DMS 273 (cell line): Measurements from ENCODE around the gene TLR1.
"Not testable (repeated sequence)": the region's sequence is repeated elsewhere in the genome, so short reads cannot be mapped to it uniquely, and the experiment has no call there.

Experiments used
- DNase-seq: peaks from one replicate; lab custom pipeline; 2025; ENCODE audit not compliant: unreplicated experiment; lab: John Stamatoyannopoulos, UW

TLR1 gene

DNA sequence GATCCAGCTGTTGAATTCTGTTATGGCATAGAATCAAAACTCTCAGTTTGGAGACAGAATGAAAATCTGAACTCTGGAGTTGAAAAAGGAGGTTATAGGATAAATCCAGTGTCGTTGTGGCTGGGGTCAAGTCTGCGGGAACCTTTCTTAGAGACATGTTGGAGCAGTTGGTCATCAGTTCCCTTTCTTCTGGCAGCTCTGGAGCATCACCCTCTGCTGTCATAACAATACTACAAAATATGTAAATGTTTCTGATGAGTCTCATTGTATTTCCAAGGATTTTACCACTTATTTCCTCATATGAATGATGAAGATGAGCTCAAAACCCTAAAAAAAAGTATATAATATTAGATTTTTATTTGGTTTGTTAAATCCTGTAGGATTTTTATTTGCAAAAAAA lies 29.3 kb downstream of the TLR1 start:
- no peak for DNase-seq

DNA sequence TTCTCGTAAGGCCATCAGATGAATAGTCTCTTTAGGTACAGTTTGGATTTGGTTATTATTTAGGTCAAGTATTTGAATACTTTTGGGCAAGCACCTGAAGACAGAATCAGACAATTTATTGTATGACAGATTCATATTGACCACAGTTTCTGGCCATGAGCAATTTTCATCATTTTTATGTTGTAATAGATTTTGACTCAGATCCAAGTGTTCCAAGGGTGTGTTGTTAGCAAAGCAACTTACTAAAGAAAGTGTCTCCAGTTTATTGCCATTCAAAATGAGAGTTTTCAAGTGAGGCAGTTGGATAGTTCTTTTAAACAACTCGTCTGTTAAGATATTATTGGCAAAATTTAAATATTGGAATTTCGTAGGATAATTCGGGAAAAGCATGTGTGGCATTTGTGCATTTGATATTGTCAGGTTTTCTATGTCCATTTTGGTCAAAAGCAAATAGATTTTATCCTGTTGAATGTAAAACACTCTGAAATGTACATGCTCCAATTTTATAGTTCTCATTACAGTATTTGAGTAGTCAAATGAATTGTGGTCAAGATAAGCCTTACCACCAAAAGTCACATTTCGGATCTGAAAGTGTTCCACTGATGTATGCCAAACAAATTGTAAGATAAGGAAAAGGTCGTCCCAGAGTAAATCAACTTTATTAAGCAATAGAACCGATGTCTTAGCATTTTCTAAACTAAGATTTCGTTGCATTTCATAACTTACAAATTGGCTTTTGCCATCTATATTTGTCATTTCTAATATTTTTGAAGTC lies 30.2 kb downstream of the TLR1 start:
- no peak for DNase-seq

DNA sequence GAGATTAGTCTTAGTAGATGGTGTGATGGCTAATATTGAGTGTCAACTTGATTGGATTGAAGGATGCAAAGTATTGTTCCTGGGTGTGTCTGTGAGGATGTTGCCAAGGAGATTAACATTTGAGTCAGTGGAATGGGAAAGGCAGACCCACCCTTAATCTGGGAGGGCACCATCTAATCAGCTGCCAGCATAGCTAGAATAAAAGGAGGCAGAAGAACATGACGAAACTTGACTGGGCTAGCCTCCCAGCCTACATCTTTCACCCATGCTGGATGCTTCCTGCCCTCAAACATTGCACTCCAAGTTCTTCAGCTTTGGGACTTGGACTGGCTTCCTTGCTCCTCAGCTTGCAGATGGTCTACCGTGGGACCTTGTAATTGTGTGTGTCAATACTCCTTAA lies 34.3 kb downstream of the TLR1 start:
- DNase-seq: not testable (repeated sequence)

DNA sequence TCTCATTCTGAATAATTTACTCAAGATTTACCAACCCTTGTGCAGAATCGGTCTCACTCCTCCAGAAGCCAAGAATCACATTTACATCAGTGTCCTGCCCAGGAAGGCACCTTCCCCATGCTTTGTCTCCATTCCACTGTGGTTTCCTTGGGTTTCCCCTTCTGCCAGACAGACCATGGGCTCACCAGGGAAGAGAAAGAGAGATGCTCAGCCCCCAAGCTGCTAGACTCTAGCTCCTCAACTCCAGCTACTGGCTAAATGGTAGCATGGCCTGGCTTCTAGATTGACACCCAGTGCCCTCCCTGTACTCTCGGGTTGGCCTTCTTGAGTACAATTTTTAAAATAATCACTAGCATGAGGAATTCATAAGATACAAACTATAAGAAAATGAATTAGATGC lies 34.7 kb downstream of the TLR1 start:
- no peak for DNase-seq

DNA sequence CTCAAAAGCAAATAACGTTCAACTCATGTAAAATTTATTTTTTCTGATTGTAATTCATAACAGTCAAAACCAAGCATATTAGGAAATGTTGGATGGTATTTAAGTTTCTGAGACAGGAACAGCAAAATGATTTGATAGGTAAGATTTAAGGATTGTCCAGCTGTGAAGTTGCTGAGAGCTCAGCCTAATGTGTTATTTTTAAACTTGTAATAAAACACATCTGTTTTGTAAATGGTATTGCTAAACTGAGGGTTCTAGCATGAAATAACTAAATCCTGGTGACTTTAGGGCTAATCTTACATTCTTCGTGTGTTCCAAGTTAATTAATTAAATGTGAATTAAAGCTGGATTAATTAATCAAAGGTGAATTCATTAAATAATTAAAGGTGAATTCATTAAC lies 35.1 kb downstream of the TLR1 start:
- DNase-seq: no peak

DNA sequence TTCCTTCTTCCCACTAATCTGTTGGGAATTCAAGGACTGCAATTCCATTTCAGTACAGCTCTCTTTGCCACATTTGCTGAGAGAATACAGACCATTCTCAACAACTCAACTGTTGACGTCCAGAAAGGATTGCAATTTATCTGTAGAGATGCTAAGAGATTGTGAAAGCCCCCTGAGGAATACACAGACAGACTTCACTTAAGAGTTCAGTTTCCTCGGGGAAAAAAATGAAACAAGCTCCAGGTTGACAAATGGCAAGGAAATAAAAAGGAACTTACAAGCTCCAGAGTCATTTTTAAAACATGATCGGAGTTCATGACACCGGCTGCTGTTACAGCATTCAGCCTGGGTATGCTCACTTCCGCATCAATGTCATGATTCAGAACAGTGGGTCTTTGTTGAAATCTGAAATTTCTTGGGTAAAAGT lies 35.6 kb downstream of the TLR1 start:
- DNase-seq: no peak

DNA sequence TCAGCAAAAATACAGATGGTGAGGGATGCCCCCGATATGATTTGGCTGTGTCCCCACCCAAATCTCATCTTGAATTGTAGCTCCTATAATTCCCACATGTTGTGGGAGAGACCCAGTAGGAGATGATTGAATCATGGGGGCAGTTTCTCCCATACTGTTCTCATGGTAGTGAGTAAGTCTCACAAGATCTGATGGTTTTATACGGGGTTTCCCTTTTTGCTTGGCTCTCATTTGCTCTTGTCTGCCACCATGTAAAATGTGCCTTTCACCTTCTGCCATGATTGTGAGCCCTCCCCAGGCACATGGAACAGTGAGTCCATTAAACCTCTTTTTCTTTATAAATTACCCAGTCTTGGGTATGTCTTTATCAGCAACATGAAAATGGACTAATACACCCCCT lies 37.7 kb downstream of the TLR1 start:
- not testable (repeated sequence) for DNase-seq

DNA sequence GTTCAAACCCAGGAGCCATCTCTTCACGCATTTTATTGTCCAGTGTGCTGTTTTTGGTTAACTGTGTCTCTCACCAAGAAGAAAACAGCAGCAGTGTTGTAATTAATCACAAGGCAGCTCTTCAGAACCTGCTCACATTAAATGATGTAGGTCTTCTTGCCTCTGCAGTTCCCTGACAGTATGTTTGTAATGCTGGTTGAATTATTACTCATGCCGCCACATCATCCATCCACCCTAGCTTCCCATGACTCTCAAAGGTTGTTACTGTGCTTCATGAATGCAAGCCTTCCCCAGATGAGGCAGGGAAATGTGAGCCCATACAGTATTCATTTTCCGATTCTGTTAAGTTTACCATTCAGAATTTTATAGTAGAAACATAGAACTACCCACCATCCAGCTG lies 39.2 kb downstream of the TLR1 start:
- no peak for DNase-seq

DNA sequence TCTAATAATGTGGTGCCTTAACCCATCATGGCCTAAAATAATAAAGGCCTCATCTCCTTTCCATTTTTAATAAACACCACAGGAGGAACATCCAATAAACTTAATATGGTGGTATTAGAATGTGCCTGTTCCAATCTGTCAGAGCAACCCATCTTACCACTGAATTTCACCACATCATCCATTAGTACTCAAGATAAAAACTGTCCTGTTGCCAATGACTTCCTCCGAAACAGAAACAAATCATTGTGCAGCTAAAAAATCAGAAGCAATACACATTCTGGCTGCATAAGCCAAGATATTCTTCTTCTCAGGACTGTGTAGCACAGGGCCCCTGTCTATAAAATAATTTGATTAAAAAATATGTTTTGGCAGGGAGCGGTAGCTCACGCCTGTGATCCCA lies 40.3 kb downstream of the TLR1 start:
- no peak for DNase-seq

DNA sequence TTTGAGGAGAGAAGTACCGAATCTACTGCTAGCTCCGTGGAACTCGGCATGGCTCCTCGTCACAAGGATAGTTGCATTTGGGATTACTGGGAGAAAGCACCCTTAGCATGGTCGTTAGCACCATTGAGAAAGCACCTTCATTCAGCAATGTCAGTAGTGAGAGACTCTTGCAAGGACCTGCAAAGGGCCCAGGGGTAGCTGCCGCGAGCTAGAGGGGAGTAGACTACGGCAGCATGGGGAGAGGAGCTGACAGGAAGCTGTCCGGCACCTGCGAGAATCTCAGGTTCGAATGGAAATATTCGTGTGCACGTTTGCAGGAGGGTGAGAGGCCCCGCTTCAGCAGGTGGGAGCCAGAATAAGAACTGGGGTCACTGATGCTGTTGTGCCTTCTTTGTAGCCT lies 42.0 kb downstream of the TLR1 start:
- no peak for DNase-seq

DNA sequence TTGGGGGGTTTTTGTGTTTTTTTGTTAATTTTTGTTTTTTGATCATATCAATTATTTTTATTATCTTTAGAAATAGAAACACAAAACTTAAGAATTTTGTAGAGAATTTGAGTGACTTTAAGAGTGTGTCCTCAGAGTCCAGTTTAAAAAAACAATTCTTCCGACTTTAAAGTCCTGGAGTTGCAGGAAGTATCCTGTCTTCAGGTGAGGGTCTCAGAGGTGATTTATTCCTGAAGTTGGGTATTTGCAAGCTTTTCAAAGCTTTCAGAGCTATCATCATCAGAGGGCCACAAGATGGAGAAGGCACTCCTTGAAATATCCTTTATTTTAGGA lies 44.8 kb downstream of the TLR1 start:
- no peak for DNase-seq

DNA sequence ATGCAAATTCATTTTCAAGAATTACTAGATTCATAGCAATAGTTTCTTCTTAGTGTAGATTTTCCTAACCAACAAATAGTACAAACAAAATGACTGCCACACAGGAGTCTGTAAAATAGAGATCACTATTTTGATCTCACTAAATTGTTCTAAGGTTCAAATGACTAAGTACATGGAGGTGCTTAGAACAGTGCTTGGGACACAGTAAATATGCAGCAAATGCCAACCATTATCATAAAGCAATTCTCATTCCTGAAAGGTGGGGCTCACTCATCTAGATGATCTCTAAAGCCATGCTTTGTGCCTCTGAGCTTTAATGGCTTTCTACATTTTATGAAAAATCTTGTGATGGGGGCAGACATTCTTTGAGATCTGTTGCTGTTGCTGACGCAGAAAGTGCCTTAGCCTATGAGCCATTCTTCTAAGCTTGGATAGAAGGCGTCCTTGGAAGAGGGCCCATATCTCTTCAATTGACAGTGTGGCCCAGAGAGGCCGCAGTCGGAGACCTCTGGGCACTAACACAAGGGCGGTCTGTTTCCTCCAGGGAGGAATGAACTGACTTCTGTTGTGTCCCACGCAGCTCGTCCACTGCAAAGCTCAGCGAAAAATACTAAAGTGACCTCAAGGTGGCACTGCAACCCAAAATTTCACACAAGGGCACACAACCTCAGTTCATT lies 45.3 kb downstream of the TLR1 start:
- peak; percentile 32 for DNase-seq

DNA sequence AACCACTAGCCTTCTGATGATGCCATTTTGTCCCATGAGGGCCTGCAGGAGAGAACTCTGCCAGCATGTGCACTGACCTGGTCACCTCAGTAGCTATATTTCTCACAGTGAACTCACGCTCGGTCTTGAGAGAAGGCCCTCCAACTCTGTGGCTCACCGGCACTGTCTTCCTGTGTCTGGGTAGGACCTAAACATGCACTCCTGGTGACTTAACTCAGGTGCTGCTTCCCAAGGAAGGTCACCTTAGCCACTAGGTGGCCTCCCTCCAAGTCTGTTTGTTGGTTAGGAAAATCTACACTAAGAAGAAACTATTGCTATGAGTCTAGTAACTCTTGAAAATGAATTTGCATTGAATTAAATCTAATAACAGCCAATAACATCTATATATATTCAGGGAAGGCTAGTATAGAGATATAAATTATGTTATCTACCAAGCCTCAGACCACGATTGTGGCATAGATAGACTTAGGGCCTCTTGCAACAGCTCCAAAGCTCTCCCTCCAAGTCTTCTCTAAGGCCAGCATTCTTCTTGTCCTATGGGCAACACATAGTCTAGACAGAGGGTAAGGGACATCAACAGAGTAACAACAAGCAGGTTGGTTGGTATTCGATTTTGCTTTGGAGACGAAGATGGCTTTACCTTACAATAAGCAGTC lies 46.5 kb downstream of the TLR1 start:
- peak; percentile 5 for DNase-seq

DNA sequence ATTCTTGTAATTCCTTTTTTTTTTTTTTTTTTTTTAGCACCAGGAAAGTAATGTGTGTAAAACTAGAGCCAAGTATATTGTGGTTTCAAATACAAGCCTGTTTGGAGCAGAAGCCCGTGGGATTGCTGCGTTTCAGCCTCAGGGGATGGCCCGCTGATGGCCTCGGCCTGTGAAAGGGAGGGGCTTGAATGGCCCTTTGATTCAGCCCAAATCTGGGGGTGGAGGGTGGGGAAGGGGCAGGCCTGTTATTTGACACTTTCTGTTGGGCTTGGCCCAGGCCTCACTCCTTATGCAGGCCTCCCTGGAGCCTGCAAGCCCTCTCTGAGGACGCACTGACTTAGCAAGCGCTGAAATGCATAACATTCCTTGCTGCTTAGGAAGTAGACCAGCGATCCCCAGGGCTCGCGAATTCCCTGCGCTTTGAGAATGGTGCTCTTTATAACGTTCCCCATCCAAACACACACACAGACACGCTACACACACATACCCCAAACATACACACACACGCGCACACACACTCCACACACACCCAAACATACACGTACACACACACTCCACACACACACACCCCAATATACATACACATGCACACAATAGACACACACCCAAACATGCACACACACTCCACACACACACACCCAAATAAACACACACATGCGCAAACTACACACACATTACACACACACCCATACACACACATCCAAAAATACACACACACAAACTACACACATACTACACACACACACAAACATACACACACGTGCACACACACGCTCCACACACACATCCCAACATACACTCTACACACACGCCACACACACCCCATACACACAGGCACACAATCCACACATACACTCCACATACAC lies 51.4 kb downstream of the TLR1 start:
- peak; percentile 88 for DNase-seq

DNA sequence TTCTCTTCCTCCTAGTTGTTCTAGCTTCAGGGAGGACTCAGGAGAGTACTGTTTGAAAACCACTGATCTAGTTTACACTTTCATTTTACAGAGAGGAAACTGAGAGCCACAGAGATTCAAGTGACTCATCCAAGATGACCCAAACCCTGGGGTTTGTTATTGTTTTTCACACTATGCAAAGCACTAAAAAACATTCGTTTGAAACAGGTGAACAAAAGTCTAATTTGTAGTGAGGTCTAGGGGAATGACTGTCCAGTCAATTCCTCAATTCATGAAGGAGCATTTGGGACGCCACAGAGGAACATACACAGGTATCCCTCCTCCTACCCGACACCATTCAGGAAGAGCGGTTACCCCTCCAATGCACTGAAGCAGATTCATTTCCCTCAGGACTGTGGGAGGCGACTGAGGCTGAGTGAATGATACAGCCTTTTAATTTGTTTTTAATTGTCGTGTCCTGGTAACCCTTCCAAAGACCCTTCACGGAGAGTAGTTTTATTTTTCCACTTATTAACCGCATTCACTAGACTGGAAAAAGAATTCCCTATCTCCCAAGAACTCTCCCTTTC lies 52.1 kb downstream of the TLR1 start:
- no peak for DNase-seq

DNA sequence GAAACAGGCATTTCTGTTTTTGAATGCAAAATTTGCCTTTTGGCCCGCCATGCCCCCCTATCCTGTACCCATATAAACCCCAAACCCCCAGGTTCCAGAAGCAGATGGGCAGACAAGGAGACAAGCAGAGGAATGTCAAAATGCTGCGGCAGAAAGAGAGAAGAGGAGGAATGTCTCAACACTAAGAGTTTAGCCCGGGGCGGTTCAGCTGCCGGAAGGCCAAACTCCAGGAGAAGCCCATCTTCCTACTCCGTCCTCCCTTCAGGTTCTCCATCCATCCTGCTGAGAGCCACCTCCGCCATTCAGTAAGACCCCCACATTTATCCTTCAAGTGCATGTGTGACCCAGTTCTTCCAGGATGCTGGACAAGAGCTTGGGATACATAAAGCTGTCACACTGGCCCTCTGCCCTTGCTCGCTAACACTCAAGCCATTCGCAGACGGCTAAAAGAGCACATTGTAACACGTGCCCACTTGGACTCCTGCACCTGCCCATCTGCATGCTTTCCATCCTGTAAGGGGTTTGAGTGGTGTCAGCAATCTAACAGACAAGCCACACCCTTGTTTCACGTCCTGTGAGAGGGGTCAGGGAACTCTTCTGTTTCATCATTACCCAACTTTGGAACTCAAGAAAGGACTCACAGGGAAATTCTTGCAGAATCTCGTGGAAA lies 53.1 kb downstream of the TLR1 start:
- DNase-seq: no peak

DNA sequence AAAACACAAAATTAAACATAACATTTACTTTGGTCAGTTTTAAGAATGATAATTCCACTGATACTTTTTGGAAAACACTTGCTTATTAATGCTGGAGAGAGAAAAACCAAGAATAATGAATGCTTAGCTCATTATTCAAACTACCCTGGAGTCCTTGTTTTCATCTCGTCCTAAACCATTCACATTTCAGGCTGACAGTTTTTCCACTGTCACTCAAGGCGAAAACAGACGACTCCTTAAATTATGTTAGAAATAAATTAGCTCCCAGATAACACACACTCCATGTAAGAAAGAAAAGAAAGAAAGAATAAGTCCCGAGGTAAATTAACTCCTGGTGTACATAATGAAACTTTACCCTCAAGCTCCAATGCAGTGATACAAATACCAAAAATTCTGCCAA lies 55.3 kb downstream of the TLR1 start:
- DNase-seq: no peak

DNA sequence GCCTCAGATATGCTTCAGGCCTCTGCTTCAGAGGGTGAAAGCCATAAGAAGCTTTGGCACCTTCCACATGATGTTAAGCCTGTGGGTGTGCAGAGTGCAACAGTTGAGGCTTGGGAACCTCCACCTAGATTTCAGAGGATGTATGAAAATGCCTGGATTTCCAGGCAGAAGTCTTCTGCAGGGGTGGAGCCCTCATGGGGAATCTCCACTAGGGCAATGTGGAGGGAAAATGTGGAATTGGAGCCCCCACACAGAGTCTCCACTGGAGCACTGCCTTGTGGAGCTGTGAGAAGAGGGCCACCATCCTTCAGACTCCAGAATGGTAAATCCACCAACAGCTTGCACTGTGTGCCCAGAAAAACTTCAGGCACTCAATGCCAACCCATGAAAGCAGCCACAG lies 57.0 kb downstream of the TLR1 start:
- no peak for DNase-seq
